GM12875 (cell line): ENCODE measurements around the gene PISD.

ENCODE experiments used
- H3K4me3 ChIP-seq: one replicate; pipeline ENCODE4 v1.5.1; 2011; ENCODE audit warnings: low read depth, low read length, control low read depth
- CTCF ChIP-seq: IDR thresholded peaks from 2 replicates; pipeline ENCODE4 v1.5.1; 2011; ENCODE audit warnings: low read depth, mild to moderate bottlenecking, control low read depth, inconsistent platforms, low read length, moderate library complexity, borderline replicate concordance; ENCODE audit not compliant: insufficient read depth

The PISD gene

GRCh38 chr22:31578171-31578570 is 83.8 kb downstream of the PISD start:
- H3K4me3 ChIP-seq: no peak overlapping the region
- no peak for TF ChIP-seq CTCF

- TF ChIP-seq CTCF: no peak
- no peak overlapping the region for H3K4me3 ChIP-seq
These were observed 84.3 kb downstream of the PISD start for GRCh38 chr22:31577711-31578110.

GRCh38 chr22:31575190-31575589 is 86.8 kb downstream of the PISD start:
- TF ChIP-seq CTCF: no peak
- no peak overlapping the region for H3K4me3 ChIP-seq

- TF ChIP-seq CTCF: no peak
These were observed 87.9 kb downstream of the PISD start for GRCh38 chr22:31574055-31574670.

GRCh38 chr22:31572939-31573338 is 89.1 kb downstream of the PISD start:
- no peak overlapping the region for H3K4me3 ChIP-seq
- TF ChIP-seq CTCF: no peak

More at GRCh38 chr22:31574055-31574670, 87.9 kb downstream of the PISD start:
- H3K4me3 ChIP-seq: no peak overlapping the region

- no peak overlapping the region for H3K4me3 ChIP-seq
- no peak for TF ChIP-seq CTCF
These were observed 92.9 kb downstream of the PISD start for GRCh38 chr22:31569126-31569525.
